Adrenal gland (tissue), 5 donors: ENCODE results near the gene ITPKB.

Experiments used
- CTCF ChIP-seq, 6 experiments: fragments of 450-650 bp in 4 of 6; fragments of 200-600 bp in 2 of 6; sonication (generic) in 1 of 6; IDR thresholded peaks; 1 replicate in 5 of 6; 2 replicates in 1 of 6; pipeline versions ENCODE4 v1.5.1 to v1.8.0; 2016 to 2021; ENCODE audit warnings: antibody characterized with exemption in 6 of 6, mild to moderate bottlenecking in 2 of 6, moderate library complexity in 1 of 6
- POLR2A ChIP-seq, 2 donors: fragments of 450-650 bp; IDR thresholded peaks; one replicate each; pipeline ENCODE4 v1.6.1; 2017; ENCODE audit warnings: antibody characterized with exemption in 2 of 2, mild to moderate bottlenecking in 2 of 2, moderate library complexity in 1 of 2
- donor health status: DM: no; HTN: no; CAD: no.

DNA sequence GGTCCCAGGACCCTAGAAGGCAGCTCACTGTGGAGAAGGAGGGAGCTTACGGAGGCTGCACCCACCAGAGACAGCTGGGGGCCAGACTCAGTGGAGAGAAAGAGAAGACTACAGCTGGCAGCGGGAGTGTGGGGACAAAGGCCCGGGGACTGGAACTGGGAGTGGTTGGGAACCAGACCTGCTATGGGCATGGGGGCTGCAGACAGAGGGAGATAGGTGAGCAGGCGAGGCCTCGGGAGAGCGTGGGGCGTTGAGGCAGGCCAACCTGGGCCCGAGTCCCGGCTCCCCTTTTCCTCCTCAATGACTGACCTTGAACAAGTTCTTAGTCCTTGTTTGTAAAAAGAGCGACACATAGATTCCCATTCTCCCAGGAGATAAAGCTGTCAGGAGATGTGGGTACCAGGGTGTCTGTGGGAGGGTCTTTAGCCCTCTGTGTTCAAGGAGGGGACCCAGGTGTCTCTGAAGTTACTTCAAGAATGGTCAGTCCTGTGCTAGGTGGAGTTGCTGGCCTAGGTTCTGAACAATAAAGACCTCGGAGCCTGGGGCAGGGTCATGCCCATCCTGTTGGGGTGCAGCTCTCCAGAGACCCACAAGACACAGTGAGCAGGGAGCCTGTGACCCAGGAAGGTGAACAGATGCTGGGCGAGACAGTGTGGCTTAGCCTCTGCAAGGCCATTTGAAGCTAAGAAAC lies 87.9 kb downstream of the ITPKB start:
- TF ChIP-seq POLR2A (IDR thresholded peaks at IDR 0.05) (no peak), CTCF (IDR thresholded peaks at IDR 0.05) (no peak)
